Activated CD8-positive, alpha-beta memory T cell treated with anti-CD3 and anti-CD28 coated beads for 4 hours (primary cell): ENCODE results near the gene MTAP.
A peak's percentile ranks its signal among the peaks of the same experiment; 100 is the strongest.

Experiments
- DNase-seq, 2 donors: peaks; one replicate each; pipeline ENCODE4 v3.0.0-alpha.2; 2020; ENCODE audit warnings: low read depth in 2 of 2

MTAP gene

GRCh38 chr9:21804791-21805190 lies 2.4 kb downstream of the MTAP start:
- no peak for DNase-seq

- no peak for DNase-seq
These were observed 4.2 kb downstream of the MTAP start for GRCh38 chr9:21806644-21807043.

- DNase-seq = no peak
These were observed 8.0 kb downstream of the MTAP start for GRCh38 chr9:21810388-21810787.

GRCh38 chr9:21810881-21811280 lies 8.4 kb downstream of the MTAP start:
- DNase-seq = no peak

- DNase-seq = no peak
These were observed 9.5 kb downstream of the MTAP start for GRCh38 chr9:21811914-21812313.

- no peak for DNase-seq
These were observed 10.0 kb downstream of the MTAP start for GRCh38 chr9:21812415-21812814.

GRCh38 chr9:21812946-21813568 lies 10.6 kb downstream of the MTAP start:
- peak; percentile 20 to 23 for DNase-seq

GRCh38 chr9:21813575-21814473 lies 11.4 kb downstream of the MTAP start:
- DNase-seq = peak; percentile 14 to 39

- DNase-seq = no peak
These were observed 13.2 kb downstream of the MTAP start for GRCh38 chr9:21815643-21816042.

- DNase-seq = no peak
These were observed 14.7 kb downstream of the MTAP start for GRCh38 chr9:21817176-21817575.

GRCh38 chr9:21825637-21826036 lies 23.2 kb downstream of the MTAP start:
- no peak for DNase-seq

- no peak for DNase-seq
These were observed 26.5 kb downstream of the MTAP start for GRCh38 chr9:21828853-21829410.

GRCh38 chr9:21830589-21830988 lies 28.2 kb downstream of the MTAP start:
- no peak for DNase-seq

- DNase-seq = no peak
These were observed 29.5 kb downstream of the MTAP start for GRCh38 chr9:21831841-21832509.

GRCh38 chr9:21833090-21833801 lies 30.8 kb downstream of the MTAP start:
- DNase-seq = no peak

GRCh38 chr9:21835121-21835520 lies 32.7 kb downstream of the MTAP start:
- DNase-seq = no peak

GRCh38 chr9:21836437-21837161 lies 34.2 kb downstream of the MTAP start:
- DNase-seq = no peak

GRCh38 chr9:21837501-21837900 lies 35.1 kb downstream of the MTAP start:
- no peak for DNase-seq

GRCh38 chr9:21840647-21841046 lies 38.2 kb downstream of the MTAP start:
- no peak for DNase-seq

- no peak for DNase-seq
These were observed 38.7 kb downstream of the MTAP start for GRCh38 chr9:21841133-21841532.

- DNase-seq = no peak
These were observed 46.2 kb downstream of the MTAP start for GRCh38 chr9:21848615-21849014.
